ENCODE measurements around the gene BMP10.

DNA sequence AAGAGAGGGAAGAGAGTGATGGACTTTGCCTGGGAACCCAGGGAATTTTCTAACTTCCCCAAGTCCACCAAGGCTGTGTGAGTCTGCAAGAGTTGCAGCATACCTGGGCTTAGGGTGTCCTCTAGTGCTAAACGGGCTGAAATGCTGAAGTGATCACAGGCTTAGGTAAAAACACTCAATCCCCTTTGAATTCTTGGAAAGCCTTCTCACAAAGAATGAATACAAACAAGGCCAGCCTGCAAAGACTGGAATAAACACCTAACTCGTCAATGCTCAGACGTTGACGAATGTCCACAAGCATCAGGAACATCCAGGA, 30.0 kb upstream of the BMP10 start:
- TF ChIP-seq, protein P1, sequence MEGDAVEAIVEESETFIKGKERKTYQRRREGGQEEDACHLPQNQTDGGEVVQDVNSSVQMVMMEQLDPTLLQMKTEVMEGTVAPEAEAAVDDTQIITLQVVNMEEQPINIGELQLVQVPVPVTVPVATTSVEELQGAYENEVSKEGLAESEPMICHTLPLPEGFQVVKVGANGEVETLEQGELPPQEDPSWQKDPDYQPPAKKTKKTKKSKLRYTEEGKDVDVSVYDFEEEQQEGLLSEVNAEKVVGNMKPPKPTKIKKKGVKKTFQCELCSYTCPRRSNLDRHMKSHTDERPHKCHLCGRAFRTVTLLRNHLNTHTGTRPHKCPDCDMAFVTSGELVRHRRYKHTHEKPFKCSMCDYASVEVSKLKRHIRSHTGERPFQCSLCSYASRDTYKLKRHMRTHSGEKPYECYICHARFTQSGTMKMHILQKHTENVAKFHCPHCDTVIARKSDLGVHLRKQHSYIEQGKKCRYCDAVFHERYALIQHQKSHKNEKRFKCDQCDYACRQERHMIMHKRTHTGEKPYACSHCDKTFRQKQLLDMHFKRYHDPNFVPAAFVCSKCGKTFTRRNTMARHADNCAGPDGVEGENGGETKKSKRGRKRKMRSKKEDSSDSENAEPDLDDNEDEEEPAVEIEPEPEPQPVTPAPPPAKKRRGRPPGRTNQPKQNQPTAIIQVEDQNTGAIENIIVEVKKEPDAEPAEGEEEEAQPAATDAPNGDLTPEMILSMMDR (IDR thresholded peaks at IDR 0.05): peak; percentile 42
- TF ChIP-seq EZH2phosphoT487 (IDR thresholded peaks at IDR 0.05): no peak
- no peak for TF ChIP-seq EZH2 (IDR thresholded peaks at IDR 0.05)

Measured in neural progenitor cell (in vitro differentiated cells).